ENCODE data around the gene RFX5.

Gene RFX5

GRCh38 chr1:151343587-151343986 lies 3.5 kb downstream of the RFX5 start:
- H3K4me3 ChIP-seq (ENCODE audit: low read depth, low read length) = no peak overlapping the region
- DNase-seq (ENCODE audit: low read depth) = no peak
- no peak for TF ChIP-seq CTCF (IDR thresholded peaks at IDR 0.05; ENCODE audit: low read depth, low read length, missing control alignments)

- H3K4me3 ChIP-seq (ENCODE audit: low read depth, low read length) = no peak overlapping the region
- DNase-seq (ENCODE audit: low read depth) = no peak
- TF ChIP-seq CTCF (IDR thresholded peaks at IDR 0.05; ENCODE audit: low read depth, low read length, missing control alignments) = no peak
Measured at GRCh38 chr1:151342569-151342968, 4.5 kb downstream of the RFX5 start.

DNA sequence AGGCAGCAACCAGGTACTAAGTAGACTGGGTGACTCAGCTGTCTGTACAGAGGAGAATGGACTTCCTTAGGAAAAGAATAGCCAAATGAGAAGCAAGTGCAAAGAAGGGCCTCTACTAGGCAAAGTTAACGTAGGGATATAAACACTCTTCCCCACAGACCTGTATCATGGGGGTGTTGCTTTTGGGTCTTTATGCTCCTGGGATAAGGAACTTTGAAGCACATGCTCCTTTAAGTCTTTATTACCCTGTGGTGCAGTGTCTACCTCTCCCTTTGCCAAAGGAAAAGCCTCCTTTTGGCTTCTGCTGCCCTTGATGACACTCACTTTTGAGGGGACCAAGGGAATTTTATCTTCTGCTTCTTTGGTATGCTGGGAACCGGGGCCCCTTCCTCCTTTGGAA lies 5.0 kb downstream of the RFX5 start:
- no peak overlapping the region for H3K4me3 ChIP-seq (ENCODE audit: low read depth, low read length)
- no peak for DNase-seq (ENCODE audit: low read depth)
- TF ChIP-seq CTCF (IDR thresholded peaks at IDR 0.05; ENCODE audit: low read depth, low read length, missing control alignments) = no peak

DNA sequence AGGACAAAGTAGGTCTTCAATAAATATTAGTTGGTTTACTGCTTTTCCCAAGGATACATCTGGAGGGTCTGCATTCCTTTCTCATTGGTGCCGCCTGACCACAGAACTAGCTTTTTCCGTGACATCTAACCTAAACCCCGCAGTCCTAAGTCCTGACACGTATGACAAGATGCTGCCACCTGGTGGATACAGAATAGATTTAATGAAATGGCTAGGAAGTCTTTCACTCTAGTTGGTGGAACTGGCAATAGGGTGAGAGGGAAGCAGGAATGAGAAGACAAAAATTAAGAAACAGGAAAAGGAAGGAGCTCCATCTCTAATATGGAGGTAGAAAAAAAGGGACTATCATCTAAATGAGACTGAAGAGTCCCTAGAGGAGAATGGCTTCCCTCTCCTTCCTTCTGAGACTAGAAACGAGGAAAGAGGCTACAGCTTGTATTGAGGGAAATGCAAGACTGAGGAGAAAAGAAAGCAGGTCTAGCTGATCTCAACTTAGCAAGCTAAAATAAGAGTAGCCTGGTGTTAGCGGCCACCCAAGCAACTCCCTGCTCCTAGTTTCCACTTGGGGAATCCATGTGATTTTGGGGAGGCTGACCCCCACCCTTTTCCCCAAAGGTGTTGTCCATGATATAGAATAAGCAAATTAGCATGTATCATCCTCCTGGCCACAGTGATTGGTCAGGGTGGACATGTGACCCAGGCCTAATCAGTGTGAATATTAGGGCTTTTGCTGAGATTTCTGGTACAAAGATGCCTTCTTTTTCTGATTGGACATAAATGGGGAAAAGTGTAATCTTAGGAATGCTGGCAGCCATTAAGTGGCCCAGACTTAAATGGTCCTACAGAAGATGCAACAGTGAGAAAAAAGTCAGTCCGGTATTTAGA lies 5.9 kb downstream of the RFX5 start:
- TF ChIP-seq CTCF (IDR thresholded peaks at IDR 0.05; ENCODE audit: low read depth, low read length, missing control alignments) = peak; percentile 62
- no peak overlapping the region for H3K4me3 ChIP-seq (ENCODE audit: low read depth, low read length)

DNA sequence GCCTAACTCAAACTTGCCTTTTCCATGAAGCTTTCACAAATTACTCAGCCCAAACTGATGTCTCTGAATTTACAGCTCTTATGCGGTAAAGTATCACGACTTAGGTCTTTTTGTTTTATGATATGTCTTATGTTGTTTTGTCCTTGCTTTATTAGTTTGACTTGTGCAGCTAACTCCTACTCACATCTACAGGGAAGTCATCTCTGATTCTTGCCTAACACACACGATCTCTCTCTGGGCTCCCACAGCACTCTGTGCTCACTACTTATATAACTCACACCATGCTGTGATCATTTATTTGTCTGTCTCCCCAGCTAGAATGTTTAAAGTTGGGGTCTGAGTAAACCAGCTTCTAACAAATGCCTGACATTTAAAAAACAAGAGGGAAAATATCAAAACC lies 10.5 kb downstream of the RFX5 start:
- H3K4me3 ChIP-seq (ENCODE audit: low read depth, low read length) = no peak overlapping the region
- TF ChIP-seq CTCF (IDR thresholded peaks at IDR 0.05; ENCODE audit: low read depth, low read length, missing control alignments) = no peak
- no peak for DNase-seq (ENCODE audit: low read depth)

More for the DNA sequence above, 5.9 kb downstream of the RFX5 start:
- peak; percentile 55 for DNase-seq (ENCODE audit: low read depth)

DNA sequence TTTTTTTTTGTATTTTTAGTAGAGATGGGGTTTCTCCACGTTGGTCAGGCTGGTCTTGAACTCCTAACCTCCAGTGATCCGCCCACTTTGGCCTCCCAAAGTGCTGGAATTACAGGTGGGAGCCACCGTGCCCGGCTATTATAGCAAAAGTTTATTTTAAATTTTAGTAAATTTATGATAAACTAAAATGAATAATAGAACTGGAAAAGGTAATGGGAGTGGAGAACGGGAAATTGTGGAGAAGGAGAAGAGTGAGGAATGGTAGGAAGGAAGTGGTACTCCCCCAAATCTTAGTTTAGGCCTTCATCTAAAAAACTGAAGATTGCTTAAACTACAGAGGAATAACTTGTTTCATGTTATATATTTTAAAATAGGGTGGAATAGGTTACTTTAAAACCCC lies 12.2 kb downstream of the RFX5 start:
- DNase-seq (ENCODE audit: low read depth) = no peak
- H3K4me3 ChIP-seq (ENCODE audit: low read depth, low read length) = no peak overlapping the region
- TF ChIP-seq CTCF (IDR thresholded peaks at IDR 0.05; ENCODE audit: low read depth, low read length, missing control alignments) = no peak
